Measurements from ENCODE around the gene TCFL5. TPM values are rescaled to one million over a fixed set of nuclear protein-coding genes. Genes with fewer than 3 reads are reported as not detected.
"Not testable (repeated sequence)": the region's sequence is repeated elsewhere in the genome, so short reads cannot be mapped to it uniquely, and the experiment has no call there.

Gene TCFL5
- total RNA-seq, 4 donors from 2014 or later = 5.3 to 20.0 (median 14.2) TPM

DNA sequence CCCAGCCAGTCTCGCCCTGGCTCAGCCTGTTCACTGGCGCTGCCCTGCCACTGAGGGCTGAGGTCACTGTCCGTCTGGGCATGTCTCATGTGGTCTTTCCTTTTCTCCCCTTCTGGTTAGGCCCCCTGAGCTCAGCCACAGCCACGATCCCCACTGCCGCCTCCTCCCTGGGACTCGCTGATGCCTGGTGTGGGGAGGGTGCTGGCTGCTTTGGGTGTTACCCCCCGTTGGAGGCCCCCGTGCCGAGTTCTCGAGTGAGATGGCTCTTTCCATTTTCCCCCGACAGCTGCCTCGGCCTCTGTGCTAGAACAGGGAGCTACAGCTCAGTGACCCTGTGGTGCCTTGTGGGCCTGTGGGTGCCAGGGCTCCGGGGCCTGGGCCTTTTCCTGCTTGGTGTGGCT is 14.9 kb upstream of the TCFL5 start:
- Histone ChIP-seq H3K9me3 (no peaks in the 10 kb centered on the region), H3K36me3 (no peaks in the 10 kb centered on the region), H3K27me3 (no peaks in the 10 kb centered on the region), H3K4me1 (peaks cover 0 to 7% of the 10 kb centered on the region in 2 donors), H3K27ac (peak overlapping the region; percentile 18 to 67), H3K4me3 (no peak overlapping the region)
- intact Hi-C loops (cut with DNase I; ENCODE audit: low total_unique reads) = no loop called here
- TF ChIP-seq, protein P1, sequence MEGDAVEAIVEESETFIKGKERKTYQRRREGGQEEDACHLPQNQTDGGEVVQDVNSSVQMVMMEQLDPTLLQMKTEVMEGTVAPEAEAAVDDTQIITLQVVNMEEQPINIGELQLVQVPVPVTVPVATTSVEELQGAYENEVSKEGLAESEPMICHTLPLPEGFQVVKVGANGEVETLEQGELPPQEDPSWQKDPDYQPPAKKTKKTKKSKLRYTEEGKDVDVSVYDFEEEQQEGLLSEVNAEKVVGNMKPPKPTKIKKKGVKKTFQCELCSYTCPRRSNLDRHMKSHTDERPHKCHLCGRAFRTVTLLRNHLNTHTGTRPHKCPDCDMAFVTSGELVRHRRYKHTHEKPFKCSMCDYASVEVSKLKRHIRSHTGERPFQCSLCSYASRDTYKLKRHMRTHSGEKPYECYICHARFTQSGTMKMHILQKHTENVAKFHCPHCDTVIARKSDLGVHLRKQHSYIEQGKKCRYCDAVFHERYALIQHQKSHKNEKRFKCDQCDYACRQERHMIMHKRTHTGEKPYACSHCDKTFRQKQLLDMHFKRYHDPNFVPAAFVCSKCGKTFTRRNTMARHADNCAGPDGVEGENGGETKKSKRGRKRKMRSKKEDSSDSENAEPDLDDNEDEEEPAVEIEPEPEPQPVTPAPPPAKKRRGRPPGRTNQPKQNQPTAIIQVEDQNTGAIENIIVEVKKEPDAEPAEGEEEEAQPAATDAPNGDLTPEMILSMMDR (IDR thresholded peaks at IDR 0.05) = no peak
- TF ChIP-seq POLR2A (IDR thresholded peaks at IDR 0.05) = no peak
- DNase-seq = no peak

DNA sequence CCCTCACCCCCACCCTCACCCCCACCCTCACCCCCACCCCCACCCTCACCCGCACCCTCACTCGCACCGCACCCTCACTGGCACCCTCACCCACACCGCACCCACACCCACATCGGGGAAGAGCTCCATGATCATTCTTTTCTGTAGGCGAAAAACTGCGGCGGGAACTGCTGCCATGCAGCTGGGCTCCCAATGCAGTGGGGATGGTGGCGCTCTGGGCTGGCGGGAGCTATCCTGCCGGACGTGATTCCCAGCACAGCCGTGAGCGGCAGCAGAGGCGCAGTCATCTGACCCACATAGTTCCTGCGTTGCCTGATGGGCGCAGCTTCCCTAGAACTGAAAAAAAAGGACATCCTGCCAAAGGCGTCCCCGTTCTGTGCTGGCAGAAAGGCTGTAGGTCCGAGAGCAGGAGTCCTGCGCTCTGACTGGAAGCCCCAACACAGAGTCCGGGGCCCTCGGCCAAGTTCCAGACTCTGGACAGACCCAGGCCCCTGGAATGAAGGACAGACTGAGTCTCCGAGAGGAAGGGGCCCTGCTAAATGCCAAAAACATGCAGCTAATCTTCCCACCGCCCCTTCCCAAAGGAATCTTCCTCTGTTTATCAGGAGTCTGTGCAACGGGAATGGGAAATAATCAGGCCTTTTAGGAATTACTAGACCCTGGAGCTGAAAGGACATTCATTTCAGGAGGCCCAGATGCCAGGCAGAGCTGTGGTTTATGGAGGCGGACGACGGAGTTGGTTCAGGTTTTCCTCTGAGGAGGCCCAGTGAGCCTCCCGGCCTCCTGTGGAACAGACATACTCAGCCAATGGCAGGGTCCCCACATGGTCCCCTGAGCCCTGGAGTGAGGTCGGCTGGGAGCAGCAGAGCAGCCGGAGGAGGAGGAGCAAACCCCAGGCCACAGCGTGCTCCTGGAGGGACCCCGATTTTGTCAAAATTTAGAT is 14.1 kb upstream of the TCFL5 start:
- intact Hi-C loops (cut with DNase I; ENCODE audit: low total_unique reads) = no loop called here
- TF ChIP-seq, protein P1 (IDR thresholded peaks at IDR 0.05) = peak; percentile 21 to 58 (median 54)
- TF ChIP-seq POLR2A (IDR thresholded peaks at IDR 0.05) = no peak
- Histone ChIP-seq H3K27ac (peak overlapping the region; percentile 42 to 67), H3K36me3 (no peaks in the 10 kb centered on the region), H3K9me3 (no peaks in the 10 kb centered on the region), H3K27me3 (no peaks in the 10 kb centered on the region), H3K4me3 (no peak overlapping the region), H3K4me1 (peaks cover 0 to 7% of the 10 kb centered on the region in 2 donors)
- DNase-seq = peak; percentile 74 to 78

DNA sequence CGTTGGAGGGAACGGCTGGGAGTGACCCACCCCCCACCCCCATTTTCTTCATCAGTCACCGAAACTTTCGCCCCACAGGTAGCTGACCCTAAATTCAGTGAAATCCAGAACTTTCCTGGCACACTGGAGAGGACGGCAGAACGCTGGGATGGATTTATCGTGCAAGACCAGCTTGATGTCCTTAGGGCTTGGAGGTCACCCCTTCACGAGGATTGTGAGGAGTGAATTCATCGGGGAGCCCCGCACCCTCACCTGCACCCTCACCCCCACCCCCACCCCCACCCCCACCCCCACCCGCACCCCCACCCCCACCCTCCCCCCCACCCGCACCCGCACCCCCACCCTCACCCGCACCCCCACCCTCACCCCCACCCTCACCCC is 13.3 kb upstream of the TCFL5 start:
- Histone ChIP-seq H3K4me1 (peaks cover 0 to 7% of the 10 kb centered on the region in 2 donors), H3K27me3 (no peaks in the 10 kb centered on the region), H3K36me3 (no peaks in the 10 kb centered on the region), H3K27ac (no peak overlapping the region), H3K4me3 (no peak overlapping the region), H3K9me3 (no peaks in the 10 kb centered on the region)
- DNase-seq = no peak
- intact Hi-C loops (cut with DNase I; ENCODE audit: low total_unique reads) = no loop called here
- TF ChIP-seq, protein P1 (IDR thresholded peaks at IDR 0.05) = no peak
- TF ChIP-seq POLR2A (IDR thresholded peaks at IDR 0.05) = no peak

DNA sequence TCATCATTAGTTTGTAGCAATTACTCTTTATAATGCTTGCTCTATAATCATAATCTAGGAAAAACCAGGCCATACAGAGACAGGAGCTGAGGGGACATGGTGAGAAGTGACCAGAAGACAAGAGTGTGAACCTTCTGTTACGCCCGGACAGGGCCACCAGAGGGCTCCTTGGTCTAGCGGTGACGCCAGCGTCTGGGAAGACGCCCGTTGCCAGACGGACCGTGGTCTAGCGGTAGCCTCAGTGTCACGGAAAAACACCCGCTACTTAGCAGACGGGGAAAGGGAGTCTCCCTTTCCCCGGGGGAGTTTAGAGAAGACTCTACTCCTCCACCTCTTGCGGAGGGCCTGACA is 12.0 kb upstream of the TCFL5 start:
- H3K9me3 ChIP-seq; H3K4me3 ChIP-seq; intact Hi-C loops (cut with DNase I; ENCODE audit: low total_unique reads); H3K27me3 ChIP-seq; H3K4me1 ChIP-seq; H3K36me3 ChIP-seq: not testable (repeated sequence)
- TF ChIP-seq, protein P1 (IDR thresholded peaks at IDR 0.05) = peak; percentile 46 to 71 (median 63)
- peak overlapping the region; percentile 37 to 64 for H3K27ac ChIP-seq
- peak; percentile 74 to 76 for DNase-seq

DNA sequence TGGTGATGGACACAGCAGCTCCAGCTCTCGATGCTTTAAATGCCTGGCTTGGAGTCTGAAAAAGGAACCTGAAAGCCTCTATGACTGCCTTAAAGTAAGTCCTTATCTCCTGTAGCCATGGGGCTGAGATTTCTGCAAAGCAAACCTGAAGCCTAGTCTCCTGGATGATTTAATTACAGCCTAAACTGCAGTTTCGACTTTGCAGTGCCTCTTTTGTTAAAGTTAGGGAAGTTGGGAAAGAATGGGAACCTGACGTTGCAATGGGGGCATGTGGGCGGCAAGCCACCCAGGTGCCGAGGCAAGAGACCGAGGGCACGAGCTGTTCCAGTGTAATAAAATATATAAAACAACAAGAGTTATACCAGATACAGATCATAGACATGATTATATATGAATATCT is 11.7 kb upstream of the TCFL5 start:
- Histone ChIP-seq H3K36me3 (no peaks in the 10 kb centered on the region), H3K4me1 (peaks cover 0 to 7% of the 10 kb centered on the region in 2 donors), H3K27me3 (no peaks in the 10 kb centered on the region), H3K4me3 (no peak overlapping the region), H3K9me3 (no peaks in the 10 kb centered on the region), H3K27ac (peak overlapping the region in 1 of 2 donors; percentile 64)
- no peak for TF ChIP-seq POLR2A (IDR thresholded peaks at IDR 0.05)
- TF ChIP-seq, protein P1 (IDR thresholded peaks at IDR 0.05) = no peak
- intact Hi-C loops (cut with DNase I; ENCODE audit: low total_unique reads) = no loop called here
- no peak for DNase-seq
